Peyer's patch (tissue), 4 donors: ENCODE data around the gene FAM9B.

ENCODE experiments used
- POLR2A ChIP-seq, 2 donors: fragments of 450-650 bp; IDR thresholded peaks; one replicate each; pipeline ENCODE4 v1.5.1; 2017; ENCODE audit warnings: antibody characterized with exemption in 2 of 2, mild to moderate bottlenecking in 2 of 2, moderate library complexity in 2 of 2
- TF ChIP-seq, protein P1 (sequence below), 6 experiments: fragments of 450-650 bp in 4 of 6; fragments of 200-600 bp in 2 of 6; sonication (generic) in 1 of 6; IDR thresholded peaks; one replicate each; pipeline ENCODE4 v1.5.1; 2017 to 2019; ENCODE audit warnings: antibody characterized with exemption in 6 of 6, mild to moderate bottlenecking in 3 of 6, moderate library complexity in 1 of 6

DNA sequence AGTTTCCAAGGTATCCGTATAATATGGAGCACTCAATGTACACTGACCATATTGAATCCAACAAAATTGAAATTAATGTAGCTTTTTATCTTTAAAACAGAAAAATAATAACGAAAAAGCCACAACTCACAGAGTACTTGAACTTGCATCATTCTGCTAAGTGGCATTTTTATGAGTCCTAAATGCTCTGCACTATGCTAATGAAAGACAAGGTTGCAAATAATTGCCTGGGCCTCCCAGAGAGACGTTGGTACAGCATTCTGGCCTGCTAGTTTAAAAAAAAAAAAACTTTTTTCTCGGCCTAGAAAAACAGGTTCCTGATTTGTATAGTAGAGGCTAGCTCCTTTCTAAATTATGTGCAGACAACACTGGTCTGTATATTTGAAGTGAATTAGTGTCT, 4.3 kb upstream of the FAM9B start:
- TF ChIP-seq, protein P1, sequence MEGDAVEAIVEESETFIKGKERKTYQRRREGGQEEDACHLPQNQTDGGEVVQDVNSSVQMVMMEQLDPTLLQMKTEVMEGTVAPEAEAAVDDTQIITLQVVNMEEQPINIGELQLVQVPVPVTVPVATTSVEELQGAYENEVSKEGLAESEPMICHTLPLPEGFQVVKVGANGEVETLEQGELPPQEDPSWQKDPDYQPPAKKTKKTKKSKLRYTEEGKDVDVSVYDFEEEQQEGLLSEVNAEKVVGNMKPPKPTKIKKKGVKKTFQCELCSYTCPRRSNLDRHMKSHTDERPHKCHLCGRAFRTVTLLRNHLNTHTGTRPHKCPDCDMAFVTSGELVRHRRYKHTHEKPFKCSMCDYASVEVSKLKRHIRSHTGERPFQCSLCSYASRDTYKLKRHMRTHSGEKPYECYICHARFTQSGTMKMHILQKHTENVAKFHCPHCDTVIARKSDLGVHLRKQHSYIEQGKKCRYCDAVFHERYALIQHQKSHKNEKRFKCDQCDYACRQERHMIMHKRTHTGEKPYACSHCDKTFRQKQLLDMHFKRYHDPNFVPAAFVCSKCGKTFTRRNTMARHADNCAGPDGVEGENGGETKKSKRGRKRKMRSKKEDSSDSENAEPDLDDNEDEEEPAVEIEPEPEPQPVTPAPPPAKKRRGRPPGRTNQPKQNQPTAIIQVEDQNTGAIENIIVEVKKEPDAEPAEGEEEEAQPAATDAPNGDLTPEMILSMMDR (IDR thresholded peaks at IDR 0.05), result no peak
- no peak for TF ChIP-seq POLR2A (IDR thresholded peaks at IDR 0.05)
